Fibroblast of the aortic adventitia (primary cell): ENCODE data around the gene CSNK2A1. TPM values are rescaled to one million over a fixed set of nuclear protein-coding genes. Genes with fewer than 3 reads are reported as not detected.

Experiments
- DNase-seq: peaks from one replicate; pipeline ENCODE4 v3.0.0-alpha.2; 2010; ENCODE audit warnings: low read depth
- H3K4me3 ChIP-seq: 2 replicates; pipeline ENCODE4 v1.5.1; 2011; ENCODE audit warnings: low read depth, mild to moderate bottlenecking, control low read depth, low read length, moderate library complexity
- CTCF ChIP-seq: IDR thresholded peaks from 2 replicates; pipeline ENCODE4 v1.5.1; 2011; ENCODE audit warnings: mild to moderate bottlenecking, low read length, control low read depth, inconsistent platforms; ENCODE audit not compliant: insufficient read depth
- total RNA-seq: library from RNA; depleted of rRNA; stranded (reverse); fragments of >200 nt; gene quantifications from 2 replicates; pipeline ENCODE4 v1.2.3, GENCODE V29; 2012; ENCODE audit warnings: low replicate concordance

CSNK2A1 gene
- total RNA-seq, 1 donor, result 147 TPM

- peak overlapping the region; percentile 95 for H3K4me3 ChIP-seq
- TF ChIP-seq CTCF, result no peak
- no peak for DNase-seq
Measured at GRCh38 chr20:542777-543368, 717 bp downstream of the CSNK2A1 start.

- DNase-seq, result no peak
- no peak overlapping the region for H3K4me3 ChIP-seq
- no peak for TF ChIP-seq CTCF
Measured at GRCh38 chr20:540391-541201, 3.0 kb downstream of the CSNK2A1 start.

- no peak overlapping the region for H3K4me3 ChIP-seq
- peak; percentile 84 for DNase-seq
- no peak for TF ChIP-seq CTCF
Measured at GRCh38 chr20:539848-540247, 3.7 kb downstream of the CSNK2A1 start.

GRCh38 chr20:539191-539590 lies 4.4 kb downstream of the CSNK2A1 start:
- no peak for TF ChIP-seq CTCF

GRCh38 chr20:537983-538382 lies 5.6 kb downstream of the CSNK2A1 start:
- TF ChIP-seq CTCF, result no peak
- DNase-seq, result no peak

More at GRCh38 chr20:539191-539590, 4.4 kb downstream of the CSNK2A1 start:
- H3K4me3 ChIP-seq, result no peak overlapping the region
- no peak for DNase-seq

GRCh38 chr20:536426-537010 lies 7.1 kb downstream of the CSNK2A1 start:
- no peak for TF ChIP-seq CTCF
- no peak overlapping the region for H3K4me3 ChIP-seq
- DNase-seq, result no peak

More at GRCh38 chr20:537983-538382, 5.6 kb downstream of the CSNK2A1 start:
- H3K4me3 ChIP-seq, result no peak overlapping the region
